Astrocyte (in vitro differentiated cells and primary cell): ENCODE results near the gene OSTM1. TPM values are rescaled to one million over a fixed set of nuclear protein-coding genes. Genes with fewer than 3 reads are reported as not detected.

Source experiments
- DNase-seq: peaks from one replicate; pipeline ENCODE4 v3.0.0-alpha.2; 2010; ENCODE audit warnings: low read depth
- FAIRE-seq: peaks from 2 replicates; lab custom pipeline; 2011; peaks lifted over from hg19 to GRCh38; lab: Jason Lieb, UNC
- H2AFZ ChIP-seq: 2 replicates; pipeline ENCODE4 v1.6.0; 2012; ENCODE audit warnings: low read depth, low read length, inconsistent platforms
- H3K27ac ChIP-seq: 2 replicates; pipeline ENCODE4 v1.5.1; 2011; ENCODE audit warnings: low read depth, low read length, inconsistent platforms
- H3K27me3 ChIP-seq: 2 replicates; pipeline ENCODE4 v1.6.0; 2011; ENCODE audit warnings: low read length, inconsistent platforms; ENCODE audit not compliant: insufficient read depth
- H3K36me3 ChIP-seq: 2 replicates; pipeline ENCODE4 v1.5.1; 2011; ENCODE audit warnings: low read length, inconsistent platforms; ENCODE audit not compliant: insufficient read depth
- H3K4me1 ChIP-seq: 2 replicates; pipeline ENCODE4 v1.5.1; 2011; ENCODE audit warnings: low read length, inconsistent platforms; ENCODE audit not compliant: insufficient read depth
- H3K4me2 ChIP-seq: 2 replicates; pipeline ENCODE4 v1.6.0; 2012; ENCODE audit warnings: low read length, inconsistent platforms
- H3K4me3 ChIP-seq: 2 replicates; pipeline ENCODE4 v1.5.1; 2011; ENCODE audit warnings: low read depth, mild to moderate bottlenecking, low read length, inconsistent platforms; ENCODE audit not compliant: insufficient read depth
- H3K79me2 ChIP-seq: 2 replicates; pipeline ENCODE4 v1.6.0; 2012; ENCODE audit warnings: mild to moderate bottlenecking, low read length, inconsistent platforms; ENCODE audit not compliant: insufficient read depth
- H3K9ac ChIP-seq: 2 replicates; pipeline ENCODE4 v1.6.0; 2012; ENCODE audit warnings: mild to moderate bottlenecking, low read length, inconsistent platforms
- H3K9me3 ChIP-seq: 2 replicates; pipeline ENCODE4 v1.5.1; 2012; ENCODE audit warnings: low read depth, mild to moderate bottlenecking, low read length, inconsistent platforms; ENCODE audit not compliant: insufficient read depth
- H4K20me1 ChIP-seq: 2 replicates; pipeline ENCODE4 v1.6.0; 2012; ENCODE audit warnings: low read length, inconsistent platforms; ENCODE audit not compliant: insufficient read depth
- H3K27ac Mint-ChIP-seq: one replicate; pipeline ENCODE4 v1.8.0; 2021; ENCODE audit warnings: mild to moderate bottlenecking, mixed read lengths; ENCODE audit not compliant: unreplicated experiment
- H3K27me3 Mint-ChIP-seq: one replicate; pipeline ENCODE4 v1.8.0; 2021; ENCODE audit warnings: low read depth, mixed read lengths; ENCODE audit not compliant: unreplicated experiment
- H3K36me3 Mint-ChIP-seq: one replicate; pipeline ENCODE4 v1.8.0; 2021; ENCODE audit warnings: low read depth, mixed read lengths; ENCODE audit not compliant: unreplicated experiment
- H3K4me1 Mint-ChIP-seq: one replicate; pipeline ENCODE4 v1.8.0; 2021; ENCODE audit warnings: low read depth, mixed read lengths; ENCODE audit not compliant: unreplicated experiment
- H3K4me3 Mint-ChIP-seq: one replicate; pipeline ENCODE4 v1.8.0; 2021; ENCODE audit warnings: mild to moderate bottlenecking, moderate library complexity, mixed read lengths; ENCODE audit not compliant: unreplicated experiment
- H3K9me3 Mint-ChIP-seq: one replicate; pipeline ENCODE4 v1.8.0; 2021; ENCODE audit warnings: mild to moderate bottlenecking, mixed read lengths; ENCODE audit not compliant: unreplicated experiment
- CTCF ChIP-seq: IDR thresholded peaks from 2 replicates; pipeline ENCODE4 v1.5.1; 2011; ENCODE audit warnings: low read depth, mild to moderate bottlenecking, inconsistent platforms, low read length, moderate library complexity; ENCODE audit not compliant: insufficient read depth
- EZH2 ChIP-seq: IDR thresholded peaks from 2 replicates; pipeline ENCODE4 v1.6.1; 2012; ENCODE audit warnings: mild to moderate bottlenecking, low read length, inconsistent platforms; ENCODE audit not compliant: insufficient read depth
- total RNA-seq: library from RNA; stranded (reverse); gene quantifications from 2 replicates; pipeline ENCODE4 v1.2.1, GENCODE V29; 2021

OSTM1 gene
- total RNA-seq, 1 donor from 2014 or later = 58.3 TPM

- Mint-ChIP-seq H3K27ac (no peak overlapping the region), H3K4me1 (peaks cover 8% of the 10 kb centered on the region), H3K27me3 (peaks cover 74% of the 10 kb centered on the region), H3K36me3 (peaks cover 4% of the 10 kb centered on the region), H3K4me3 (peak overlapping the region; percentile 43), H3K9me3 (peaks cover 11% of the 10 kb centered on the region)
- Histone ChIP-seq H3K79me2 (no peaks in the 10 kb centered on the region), H4K20me1 (peaks cover 4% of the 10 kb centered on the region), H3K9me3 (peaks cover 3% of the 10 kb centered on the region), H3K4me2 (peak overlapping the region; percentile 82), H2AFZ (peak overlapping the region; percentile 64), H3K27me3 (peaks cover 56% of the 10 kb centered on the region), H3K4me1 (peaks cover 7% of the 10 kb centered on the region), H3K36me3 (no peaks in the 10 kb centered on the region), H3K9ac (no peak overlapping the region), H3K4me3 (peak overlapping the region; percentile 48), H3K27ac (no peak overlapping the region)
- TF ChIP-seq EZH2 = no peak
- peak; percentile 36 for TF ChIP-seq CTCF
- FAIRE-seq = no peak
- DNase-seq = peak; percentile 23
Observed at GRCh38 chr6:108113557-108114519, 39.3 kb upstream of the OSTM1 start.

- H3K27ac Mint-ChIP-seq = no peak overlapping the region
- Histone ChIP-seq H3K4me2 (no peak overlapping the region), H3K4me1 (no peaks in the 10 kb centered on the region), H3K9ac (no peak overlapping the region), H3K27me3 (peaks cover 18% of the 10 kb centered on the region), H3K79me2 (no peaks in the 10 kb centered on the region), H3K36me3 (no peaks in the 10 kb centered on the region), H2AFZ (no peak overlapping the region), H3K9me3 (peaks cover 3% of the 10 kb centered on the region), H4K20me1 (no peaks in the 10 kb centered on the region), H3K4me3 (no peak overlapping the region), H3K27ac (no peak overlapping the region)
- DNase-seq = no peak
- peaks cover 7% of the 10 kb centered on the region for H3K4me1 Mint-ChIP-seq
- H3K9me3 Mint-ChIP-seq = no peaks in the 10 kb centered on the region
- H3K36me3 Mint-ChIP-seq = no peaks in the 10 kb centered on the region
- TF ChIP-seq EZH2 (no peak), CTCF (no peak)
- H3K4me3 Mint-ChIP-seq = no peak overlapping the region
- no peak for FAIRE-seq
- H3K27me3 Mint-ChIP-seq = peaks cover 40% of the 10 kb centered on the region
Observed at GRCh38 chr6:108108374-108108773, 33.8 kb upstream of the OSTM1 start.

DNA sequence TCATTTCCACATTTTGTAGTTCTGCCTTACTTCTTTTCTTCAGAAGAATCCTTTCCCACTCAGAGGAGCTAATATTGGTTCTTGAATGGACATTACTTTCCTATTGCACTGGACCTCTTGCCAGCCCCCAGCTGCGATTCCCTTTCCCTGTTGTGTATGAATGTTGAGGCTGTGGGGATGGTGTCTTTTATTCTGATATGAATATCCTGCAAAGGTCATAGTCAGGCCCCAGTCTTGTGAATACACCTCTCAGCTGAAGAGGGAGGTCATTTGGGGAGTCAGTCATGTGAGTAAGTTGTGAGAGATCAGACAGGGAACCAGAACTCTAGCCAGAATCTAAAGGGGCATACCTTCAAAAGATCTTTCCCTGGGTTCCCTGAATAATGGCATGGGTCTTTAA lies 32.6 kb upstream of the OSTM1 start:
- Histone ChIP-seq H2AFZ (no peak overlapping the region), H3K27me3 (peaks cover 6% of the 10 kb centered on the region), H3K4me2 (no peak overlapping the region), H3K4me1 (no peaks in the 10 kb centered on the region), H3K4me3 (no peak overlapping the region), H3K9ac (no peak overlapping the region), H3K36me3 (no peaks in the 10 kb centered on the region), H3K9me3 (peaks cover 3% of the 10 kb centered on the region), H3K27ac (no peak overlapping the region), H4K20me1 (no peaks in the 10 kb centered on the region), H3K79me2 (no peaks in the 10 kb centered on the region)
- Mint-ChIP-seq H3K27me3 (peaks cover 27% of the 10 kb centered on the region), H3K9me3 (no peaks in the 10 kb centered on the region), H3K27ac (no peak overlapping the region), H3K4me1 (peaks cover 7% of the 10 kb centered on the region), H3K4me3 (no peak overlapping the region), H3K36me3 (no peaks in the 10 kb centered on the region)
- DNase-seq = no peak
- TF ChIP-seq EZH2 (no peak), CTCF (no peak)
- no peak for FAIRE-seq
